ENCODE data around the gene DDC.

DNA sequence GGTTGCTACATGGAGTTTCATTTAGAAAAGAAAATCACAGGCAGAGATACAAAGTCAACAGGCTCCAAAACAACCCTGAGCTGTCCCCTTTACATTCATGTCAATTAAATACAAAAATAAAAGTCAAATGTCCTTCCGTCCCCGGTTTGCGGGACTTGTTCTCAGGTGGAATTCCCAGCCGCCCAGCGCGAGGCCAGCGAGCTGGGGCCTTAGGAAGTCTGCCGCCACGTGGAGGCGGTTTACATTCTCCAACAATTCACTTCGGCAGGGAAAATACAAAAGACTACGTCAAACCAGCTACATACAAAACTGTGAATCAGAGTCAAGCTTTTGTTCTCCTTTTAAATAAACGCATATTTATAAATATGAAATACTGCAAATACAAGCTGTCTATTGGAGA, 25.3 kb upstream of the DDC start:
- TF ChIP-seq, protein P1, sequence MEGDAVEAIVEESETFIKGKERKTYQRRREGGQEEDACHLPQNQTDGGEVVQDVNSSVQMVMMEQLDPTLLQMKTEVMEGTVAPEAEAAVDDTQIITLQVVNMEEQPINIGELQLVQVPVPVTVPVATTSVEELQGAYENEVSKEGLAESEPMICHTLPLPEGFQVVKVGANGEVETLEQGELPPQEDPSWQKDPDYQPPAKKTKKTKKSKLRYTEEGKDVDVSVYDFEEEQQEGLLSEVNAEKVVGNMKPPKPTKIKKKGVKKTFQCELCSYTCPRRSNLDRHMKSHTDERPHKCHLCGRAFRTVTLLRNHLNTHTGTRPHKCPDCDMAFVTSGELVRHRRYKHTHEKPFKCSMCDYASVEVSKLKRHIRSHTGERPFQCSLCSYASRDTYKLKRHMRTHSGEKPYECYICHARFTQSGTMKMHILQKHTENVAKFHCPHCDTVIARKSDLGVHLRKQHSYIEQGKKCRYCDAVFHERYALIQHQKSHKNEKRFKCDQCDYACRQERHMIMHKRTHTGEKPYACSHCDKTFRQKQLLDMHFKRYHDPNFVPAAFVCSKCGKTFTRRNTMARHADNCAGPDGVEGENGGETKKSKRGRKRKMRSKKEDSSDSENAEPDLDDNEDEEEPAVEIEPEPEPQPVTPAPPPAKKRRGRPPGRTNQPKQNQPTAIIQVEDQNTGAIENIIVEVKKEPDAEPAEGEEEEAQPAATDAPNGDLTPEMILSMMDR (optimal IDR thresholded peaks at IDR 0.05 in 1 of 3, IDR thresholded peaks at IDR 0.05 in 1 of 3, conservative IDR thresholded peaks at IDR 0.05 in 1 of 3; ENCODE audit: extremely low read depth in 1 of 3, insufficient read depth in 2 of 3, low read length in 3 of 3): no peak
- TF ChIP-seq EZH2 (IDR thresholded peaks at IDR 0.05; ENCODE audit: low read length): no peak

Data from keratinocyte (primary cell).